Measurements from ENCODE around the gene ARHGAP1.

Gene ARHGAP1

GRCh38 chr11:46729110-46730027, 28.9 kb upstream of the ARHGAP1 start:
- DNase-seq (ENCODE audit: low read depth), result no peak
- no peak for TF ChIP-seq CTCF (IDR thresholded peaks at IDR 0.05; ENCODE audit: low read depth, low read length, missing control alignments)
- H3K4me3 ChIP-seq (ENCODE audit: low read depth, low read length), result no peak overlapping the region

GRCh38 chr11:46728659-46729040, 28.2 kb upstream of the ARHGAP1 start:
- H3K4me3 ChIP-seq (ENCODE audit: low read depth, low read length), result no peak overlapping the region
- no peak for TF ChIP-seq CTCF (IDR thresholded peaks at IDR 0.05; ENCODE audit: low read depth, low read length, missing control alignments)
- DNase-seq (ENCODE audit: low read depth), result no peak

DNA sequence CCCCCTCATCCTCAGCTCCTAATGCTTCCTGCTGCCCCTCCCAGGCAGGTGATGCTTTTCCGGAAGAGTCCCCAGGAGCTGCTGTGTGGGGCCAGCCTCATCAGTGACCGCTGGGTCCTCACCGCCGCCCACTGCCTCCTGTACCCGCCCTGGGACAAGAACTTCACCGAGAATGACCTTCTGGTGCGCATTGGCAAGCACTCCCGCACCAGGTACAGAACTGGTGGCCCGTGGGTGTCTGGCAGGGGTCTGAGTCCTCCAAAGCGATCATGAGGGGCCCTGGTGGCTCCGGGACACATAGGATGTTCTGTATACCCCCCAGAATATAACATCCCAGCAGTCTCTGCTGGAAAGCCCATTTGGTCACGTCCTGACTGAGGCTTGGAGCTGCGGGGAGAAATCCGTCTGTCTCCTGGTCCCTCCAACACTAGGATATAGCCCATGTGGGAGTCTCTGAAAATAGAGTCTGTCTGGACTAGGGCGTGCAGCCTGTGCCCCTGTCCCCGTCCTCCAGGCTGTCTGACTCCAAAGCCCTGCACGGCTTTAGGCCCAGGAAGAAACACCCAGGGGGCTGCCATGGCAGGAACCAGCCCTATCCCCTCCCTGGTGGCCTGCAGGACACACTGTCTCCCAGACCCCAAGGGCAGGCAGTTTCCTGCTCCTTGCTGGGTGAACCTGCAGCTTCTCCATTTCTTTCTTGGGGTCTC, 27.7 kb upstream of the ARHGAP1 start:
- no peak for DNase-seq (ENCODE audit: low read depth)
- no peak for TF ChIP-seq CTCF (IDR thresholded peaks at IDR 0.05; ENCODE audit: low read depth, low read length, missing control alignments)

GRCh38 chr11:46726206-46726862, 25.9 kb upstream of the ARHGAP1 start:
- no peak for TF ChIP-seq CTCF (IDR thresholded peaks at IDR 0.05; ENCODE audit: low read depth, low read length, missing control alignments)
- DNase-seq (ENCODE audit: low read depth), result no peak

More for the DNA sequence above, 27.7 kb upstream of the ARHGAP1 start:
- H3K4me3 ChIP-seq (ENCODE audit: low read depth, low read length), result no peak overlapping the region

GRCh38 chr11:46725338-46726205, 25.2 kb upstream of the ARHGAP1 start:
- TF ChIP-seq CTCF (IDR thresholded peaks at IDR 0.05; ENCODE audit: low read depth, low read length, missing control alignments), result no peak
- no peak for DNase-seq (ENCODE audit: low read depth)
- H3K4me3 ChIP-seq (ENCODE audit: low read depth, low read length), result no peak overlapping the region

More at GRCh38 chr11:46726206-46726862, 25.9 kb upstream of the ARHGAP1 start:
- no peak overlapping the region for H3K4me3 ChIP-seq (ENCODE audit: low read depth, low read length)

DNA sequence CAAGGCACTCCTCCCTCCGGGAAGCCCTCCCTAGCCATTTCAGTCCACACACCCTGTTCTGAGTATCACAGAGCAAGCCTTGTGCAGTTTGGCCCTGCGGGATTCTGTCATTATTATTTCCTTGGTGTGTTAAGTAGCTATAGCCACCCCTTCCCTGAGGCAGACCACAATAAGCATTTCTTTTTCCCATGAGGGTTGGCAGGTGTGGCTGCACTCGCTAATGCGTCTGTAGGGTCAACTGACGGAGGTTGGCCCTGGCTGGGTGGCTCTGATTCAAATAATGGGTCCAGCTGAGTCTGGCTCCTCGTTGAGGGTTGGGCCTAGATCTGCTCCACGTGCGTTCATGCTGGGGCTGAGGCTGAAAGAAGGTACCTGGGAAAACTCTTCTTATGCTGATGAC, 23.7 kb upstream of the ARHGAP1 start:
- TF ChIP-seq CTCF (IDR thresholded peaks at IDR 0.05; ENCODE audit: low read depth, low read length, missing control alignments), result no peak
- H3K4me3 ChIP-seq (ENCODE audit: low read depth, low read length), result no peak overlapping the region
- DNase-seq (ENCODE audit: low read depth), result no peak

All from GM12864 (cell line).